IMR-90 (cell line): ENCODE results near the gene GXYLT2. TPM values are rescaled to one million over a fixed set of nuclear protein-coding genes. Genes with fewer than 3 reads are reported as not detected.

Experiments
- ATAC-seq: fragments of 200-7000 bp; cut with Tn5 transposase; 2 replicates; pipeline ENCODE4 v1.9.1; 2020; ENCODE audit warnings: low read depth, mild to moderate bottlenecking, moderate library complexity
- BruUV-seq: library from RNA; stranded (reverse); fragments of 400-500 nt; replicated peaks from 2 replicates; lab custom pipeline; 2021; lab: Mats Ljungman, UMichigan
- CTCF ChIA-PET: fragments of 300-600 bp; formaldehyde crosslinking; extraction: SDS; loops from one replicate; lab custom pipeline; 2021; ENCODE audit warnings: antibody characterized with exemption; lab: Yijun Ruan, JAX
- POLR2A ChIA-PET: fragments of 300-600 bp; sonication (Branson Sonifier 250); formaldehyde crosslinking; loops from one replicate; lab custom pipeline; 2022; ENCODE audit warnings: antibody characterized with exemption; ENCODE audit not compliant: unreplicated experiment; lab: Charles Lee
- DNase-seq: peaks from one replicate; pipeline ENCODE4 v3.0.0; 2013
- H2AFZ ChIP-seq: replicated peaks from 2 replicates; pipeline ENCODE3; 2013; ENCODE audit warnings: low read length, mild to moderate bottlenecking; ENCODE audit not compliant: poor library complexity
- H2AK5ac ChIP-seq: 2 replicates; pipeline ENCODE4 v1.6.1; 2013; ENCODE audit warnings: low read depth, low read length, inconsistent platforms
- H2AK9ac ChIP-seq: replicated peaks from 2 replicates; pipeline ENCODE3; 2013; ENCODE audit warnings: mild to moderate bottlenecking, low read depth, low read length, moderate library complexity; ENCODE audit not compliant: poor library complexity
- H2BK120ac ChIP-seq: 2 replicates; pipeline ENCODE4 v1.6.1; 2013; ENCODE audit warnings: low read depth, low read length, inconsistent platforms
- H2BK15ac ChIP-seq: 3 replicates; pipeline ENCODE4 v1.6.1; 2013; ENCODE audit warnings: low read depth, low read length, inconsistent platforms
- H2BK20ac ChIP-seq: 2 replicates; pipeline ENCODE4 v1.6.1; 2013; ENCODE audit warnings: low read depth, mild to moderate bottlenecking, inconsistent platforms, low read length, moderate library complexity
- H2BK5ac ChIP-seq: 2 replicates; pipeline ENCODE4 v1.6.1; 2013; ENCODE audit warnings: mild to moderate bottlenecking, low read depth, low read length, inconsistent platforms; ENCODE audit not compliant: poor library complexity, severe bottlenecking
- H3K14ac ChIP-seq: replicated peaks from 2 replicates; pipeline ENCODE4 v1.6.1; 2013; ENCODE audit warnings: low read depth, low read length, inconsistent platforms
- H3K18ac ChIP-seq: 2 replicates; pipeline ENCODE4 v1.6.1; 2013; ENCODE audit warnings: low read depth, low read length, control low read depth
- H3K23ac ChIP-seq: 2 replicates; pipeline ENCODE4 v1.6.1; 2013; ENCODE audit warnings: low read depth, low read length, inconsistent platforms
- H3K27ac ChIP-seq: 2 replicates; pipeline ENCODE4 v1.5.1; 2013; ENCODE audit warnings: mild to moderate bottlenecking, control low read depth, low read length; ENCODE audit not compliant: insufficient read depth
- H3K27me3 ChIP-seq: 2 replicates; pipeline ENCODE4 v1.6.1; 2013; ENCODE audit warnings: low read length; ENCODE audit not compliant: control insufficient read depth, insufficient read depth
- H3K36me3 ChIP-seq: 2 replicates; pipeline ENCODE4 v1.6.1; 2013; ENCODE audit warnings: low read length, mixed read lengths; ENCODE audit not compliant: control insufficient read depth, insufficient read depth
- H3K4ac ChIP-seq: 2 replicates; pipeline ENCODE4 v1.6.1; 2013; ENCODE audit warnings: low read depth, low read length, inconsistent platforms
- H3K4me1 ChIP-seq: 2 replicates; pipeline ENCODE4 v1.6.1; 2013; ENCODE audit warnings: low read length, mixed read lengths; ENCODE audit not compliant: control insufficient read depth, insufficient read depth
- H3K4me2 ChIP-seq: 2 replicates; pipeline ENCODE4 v1.6.1; 2013; ENCODE audit warnings: low read depth, mild to moderate bottlenecking, control low read depth, low read length, moderate library complexity
- H3K4me3 ChIP-seq: 2 replicates; pipeline ENCODE4 v1.5.1; 2013; ENCODE audit warnings: low read depth, mild to moderate bottlenecking, control low read depth, low read length, moderate library complexity; ENCODE audit not compliant: insufficient read depth
- H3K56ac ChIP-seq: 2 replicates; pipeline ENCODE4 v1.6.1; 2013; ENCODE audit warnings: low read length, inconsistent platforms; ENCODE audit not compliant: insufficient read depth; ENCODE audit errors: extremely low read depth
- H3K79me1 ChIP-seq, 2 experiments: 2 replicates each; pipeline ENCODE4 v1.6.1; 2013; ENCODE audit warnings: low read length in 2 of 2, inconsistent platforms in 1 of 2, low read depth in 1 of 2
- H3K9ac ChIP-seq: 2 replicates; pipeline ENCODE4 v1.6.1; 2013; ENCODE audit warnings: low read depth, low read length, control low read depth
- H3K9me1 ChIP-seq: 2 replicates; pipeline ENCODE4 v1.6.1; 2013; ENCODE audit warnings: low read length, inconsistent platforms; ENCODE audit not compliant: insufficient read depth
- H3K9me3 ChIP-seq: 2 replicates; pipeline ENCODE4 v1.6.1; 2013; ENCODE audit warnings: low read length; ENCODE audit not compliant: control insufficient read depth, insufficient read depth
- H4K20me1 ChIP-seq: 2 replicates; pipeline ENCODE4 v1.6.1; 2013; ENCODE audit warnings: low read length, inconsistent platforms; ENCODE audit not compliant: insufficient read depth
- H4K5ac ChIP-seq: 2 replicates; pipeline ENCODE4 v1.6.1; 2013; ENCODE audit warnings: mild to moderate bottlenecking, low read depth, low read length, control low read depth
- H4K8ac ChIP-seq, 2 experiments: 2 replicates each; pipeline ENCODE4 v1.6.1; 2013; ENCODE audit warnings: low read depth in 2 of 2, low read length in 2 of 2, control low read depth in 1 of 2, inconsistent platforms in 1 of 2
- H4K91ac ChIP-seq: 2 replicates; pipeline ENCODE4 v1.6.1; 2013; ENCODE audit warnings: low read depth, low read length, inconsistent platforms; ENCODE audit not compliant: insufficient read depth
- BHLHE40 ChIP-seq: fragments of 150-350 bp; IDR thresholded peaks from 2 replicates; pipeline ENCODE4 v1.6.1; 2016; ENCODE audit warnings: mild to moderate bottlenecking, low read depth, low read length
- CEBPB ChIP-seq: IDR thresholded peaks from 2 replicates; pipeline ENCODE4 v1.6.1; 2012; ENCODE audit warnings: low read depth, low read length, improper control_type of control experiment
- CHD1 ChIP-seq: IDR thresholded peaks from 2 replicates; pipeline ENCODE4 v1.6.1; 2012; ENCODE audit warnings: low read depth, low read length, improper control_type of control experiment
- FOS ChIP-seq: fragments of 150-350 bp; IDR thresholded peaks from 2 replicates; pipeline ENCODE4 v1.6.1; 2016; ENCODE audit warnings: low read depth, low read length
- MAZ ChIP-seq: IDR thresholded peaks from 2 replicates; pipeline ENCODE4 v1.6.1; 2012; ENCODE audit warnings: low read depth, mild to moderate bottlenecking, low read length, improper control_type of control experiment, moderate library complexity, borderline replicate concordance
- MXI1 ChIP-seq: IDR thresholded peaks from 2 replicates; pipeline ENCODE4 v1.6.1; 2012; ENCODE audit warnings: low read depth, mild to moderate bottlenecking, low read length, moderate library complexity, borderline replicate concordance
- POLR2A ChIP-seq: IDR thresholded peaks from 2 replicates; pipeline ENCODE4 v1.6.1; 2012; ENCODE audit warnings: mild to moderate bottlenecking, low read depth, low read length
- RFX5 ChIP-seq: IDR thresholded peaks from 2 replicates; pipeline ENCODE4 v1.8.0; 2012; ENCODE audit warnings: low read depth, mild to moderate bottlenecking, low read length, moderate library complexity
- SMC3 ChIP-seq: fragments of 150-350 bp; IDR thresholded peaks from 2 replicates; pipeline ENCODE4 v1.6.1; 2016; ENCODE audit warnings: low read depth, mild to moderate bottlenecking, antibody characterized with exemption, low read length, moderate library complexity
- USF2 ChIP-seq: fragments of 150-350 bp; IDR thresholded peaks from 2 replicates; pipeline ENCODE4 v1.6.1; 2017; ENCODE audit warnings: mild to moderate bottlenecking, antibody characterized with exemption, low read length, low read depth
- WGBS, 2 experiments: methylation state at CpG; one replicate each; pipeline versions ENCODE4 v1.1.5 to v1.1.7; 2013; ENCODE audit warnings: missing lambda C conversion rate in 2 of 2; ENCODE audit not compliant: insufficient read length in 1 of 2; ENCODE audit errors: extremely low coverage in 2 of 2; 5-methylcytosine and 5-hydroxymethylcytosine counted together
- dilution Hi-C: fragments of 300-500 bp; cut with HindIII; formaldehyde crosslinking; loops from one replicate; pipeline ENCODE4 v1.14.3; 2018; ENCODE audit warnings: low sequenced_read_pairs; ENCODE audit not compliant: unreplicated experiment
- in situ Hi-C: fragments of 300-500 bp; cut with MboI; formaldehyde crosslinking; loops from 3 replicates; pipeline ENCODE4 v1.14.3; 2019; ENCODE audit warnings: low sequenced_read_pairs, inconsistent platforms, mixed read lengths
- intact Hi-C: fragments of 100-400 bp; cut with micrococcal nuclease; formaldehyde crosslinking; loops from 2 replicates; pipeline ENCODE4 v1.10.0; 2022
- polyA plus RNA-seq, 3 experiments: library from polyadenylated mRNA; depleted of rRNA; stranded (reverse); fragments of >200 nt; gene quantifications; 2 replicates each; pipeline ENCODE4 v1.2.3, GENCODE V29; 2012; ENCODE audit warnings: low replicate concordance in 1 of 3
- total RNA-seq: library from RNA; depleted of rRNA; stranded (reverse); fragments of >200 nt; gene quantifications from 2 replicates; pipeline ENCODE4 v1.2.3, GENCODE V29; 2012
- TF ChIP-seq, protein P1 (sequence below): fragments of 150-350 bp; IDR thresholded peaks from 2 replicates; pipeline ENCODE4 v1.6.1; 2016; ENCODE audit warnings: low read depth, mild to moderate bottlenecking, low read length, moderate library complexity, borderline replicate concordance

Gene GXYLT2
- total and polyA plus RNA-seq, 2 of the 4 experiments (the other 2 are of a cell fraction) = 5.7 to 11.1 TPM

GRCh38 chr3:72907731-72908620 is 20.1 kb downstream of the GXYLT2 start:
- H3K9me1 ChIP-seq = peaks cover 15% of the 10 kb centered on the region
- H3K9ac ChIP-seq = no peak overlapping the region
- H3K4me2 ChIP-seq = peak overlapping the region; percentile 4; the same call in 1 of the 2 replicates
- H4K20me1 ChIP-seq = peaks cover 18% of the 10 kb centered on the region
- no peak overlapping the region; the same call in 1 of the 2 replicates for H3K27ac ChIP-seq
- H3K36me3 ChIP-seq = peaks cover 9% of the 10 kb centered on the region
- H3K79me1 ChIP-seq = peaks cover 3 to 16% of the 10 kb centered on the region in 2 experiments; a peak in 3 of 4 replicates
- no peak overlapping the region; the same call in 2 of the 3 replicates for H2BK15ac ChIP-seq
- H2AK9ac ChIP-seq = no peak overlapping the region
- H3K27me3 ChIP-seq = no peaks in the 10 kb centered on the region
- no peak overlapping the region for H3K4me3 ChIP-seq
- 0 out of 2 replicates have a peak overlapping the region, but pooled peaks have one; percentile 17 for H3K4ac ChIP-seq
- no peak overlapping the region for H2BK120ac ChIP-seq
- no peak overlapping the region for H4K91ac ChIP-seq
- H3K56ac ChIP-seq = no peak overlapping the region
- intact Hi-C loops = no loop called here
- in situ Hi-C loops = no loop called here
- H4K5ac ChIP-seq = no peak overlapping the region
- dilution Hi-C loops = no loop called here
- H2AFZ ChIP-seq = no peak overlapping the region
- no peak overlapping the region for H3K18ac ChIP-seq
- ChIA-PET CTCF (interaction anchor here (1.4 kb wide), 1 partner anchor 30 kb away, joined by 4 read pairs; no protein-coding TSS in a partner anchor), POLR2A (no interaction called here)
- H2BK20ac ChIP-seq = no peak overlapping the region
- no peak overlapping the region; the same call in 1 of the 2 replicates for H3K14ac ChIP-seq
- DNase-seq (peak; percentile 86), ATAC-seq (peak; percentile 82)
- 0 out of 4 replicates have a peak overlapping the region, but pooled peaks of 1 of the 2 experiments have one; percentile 12 for H4K8ac ChIP-seq
- TF ChIP-seq, protein P1, sequence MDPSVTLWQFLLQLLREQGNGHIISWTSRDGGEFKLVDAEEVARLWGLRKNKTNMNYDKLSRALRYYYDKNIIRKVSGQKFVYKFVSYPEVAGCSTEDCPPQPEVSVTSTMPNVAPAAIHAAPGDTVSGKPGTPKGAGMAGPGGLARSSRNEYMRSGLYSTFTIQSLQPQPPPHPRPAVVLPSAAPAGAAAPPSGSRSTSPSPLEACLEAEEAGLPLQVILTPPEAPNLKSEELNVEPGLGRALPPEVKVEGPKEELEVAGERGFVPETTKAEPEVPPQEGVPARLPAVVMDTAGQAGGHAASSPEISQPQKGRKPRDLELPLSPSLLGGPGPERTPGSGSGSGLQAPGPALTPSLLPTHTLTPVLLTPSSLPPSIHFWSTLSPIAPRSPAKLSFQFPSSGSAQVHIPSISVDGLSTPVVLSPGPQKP = no peak
- TF ChIP-seq POLR2A (no peak), RFX5 (no peak), SMC3 (no peak), MXI1 (no peak), USF2 (0 out of 2 replicates have a peak, but pooled peaks have one; percentile 1), BHLHE40 (peak; percentile 56; the same call in 1 of the 2 replicates), CEBPB (peak; percentile 91), FOS (peak; percentile 90; the same call in 1 of the 2 replicates), CHD1 (no peak), MAZ (no peak; the same call in 1 of the 2 replicates)
- H2AK5ac ChIP-seq = no peak overlapping the region
- 0% methylated on average over 1 of the region's 14 CpGs; no CpG with 5 or more reads in 1 of the 2 experiments for WGBS, 2 experiments
- H3K23ac ChIP-seq = 0 out of 2 replicates have a peak overlapping the region, but pooled peaks have one; percentile 37
- no TSS peak for BruUV-seq
- H2BK5ac ChIP-seq = no peak overlapping the region
- H3K4me1 ChIP-seq = peaks cover 9% of the 10 kb centered on the region
- H3K9me3 ChIP-seq = no peaks in the 10 kb centered on the region
